Measurements from ENCODE around the gene PRKCSH. TPM values are rescaled to one million over a fixed set of nuclear protein-coding genes. Genes with fewer than 3 reads are reported as not detected.

Gene PRKCSH
- total RNA-seq (2014; rRNA removed; shearing (Covaris generic)) (61.8 and 95.6 TPM in 2 replicates), total RNA-seq (2022) (271 and 297 TPM in 2 replicates), Bru-seq, nascent RNA (percentile 64 among the genes with signal in this experiment), BruChase-seq, experiment 1, labeled RNA remaining after a 6-hour chase (percentile 87 among the genes with signal in this experiment), BruChase-seq, experiment 2, labeled RNA remaining after a 2-hour chase (percentile 79 among the genes with signal in this experiment)
- long read RNA-seq, partial matches to known transcripts, result 17 of 42 reads
- long read RNA-seq, other reads (novel, unspliced or antisense), result 22 of 42 reads

- no TSS peak for BruUV-seq (replicated peaks)
- peak within 1 kb of the TSS; percentile 92 for H3K4me3 ChIP-seq (ENCODE audit: low read depth, low read length, poor library complexity, severe bottlenecking)
Measured at GRCh38 chr19:11435057-11435832, at the start of gene PRKCSH, which contains the start of gene ODAD3. PRKCSH (plus strand) TSS chr19:11435635; CDS start chr19:11436118, 483 bp downstream. ODAD3 (minus strand) TSS chr19:11435121; CDS start chr19:11435016, 105 bp downstream.

DNA sequence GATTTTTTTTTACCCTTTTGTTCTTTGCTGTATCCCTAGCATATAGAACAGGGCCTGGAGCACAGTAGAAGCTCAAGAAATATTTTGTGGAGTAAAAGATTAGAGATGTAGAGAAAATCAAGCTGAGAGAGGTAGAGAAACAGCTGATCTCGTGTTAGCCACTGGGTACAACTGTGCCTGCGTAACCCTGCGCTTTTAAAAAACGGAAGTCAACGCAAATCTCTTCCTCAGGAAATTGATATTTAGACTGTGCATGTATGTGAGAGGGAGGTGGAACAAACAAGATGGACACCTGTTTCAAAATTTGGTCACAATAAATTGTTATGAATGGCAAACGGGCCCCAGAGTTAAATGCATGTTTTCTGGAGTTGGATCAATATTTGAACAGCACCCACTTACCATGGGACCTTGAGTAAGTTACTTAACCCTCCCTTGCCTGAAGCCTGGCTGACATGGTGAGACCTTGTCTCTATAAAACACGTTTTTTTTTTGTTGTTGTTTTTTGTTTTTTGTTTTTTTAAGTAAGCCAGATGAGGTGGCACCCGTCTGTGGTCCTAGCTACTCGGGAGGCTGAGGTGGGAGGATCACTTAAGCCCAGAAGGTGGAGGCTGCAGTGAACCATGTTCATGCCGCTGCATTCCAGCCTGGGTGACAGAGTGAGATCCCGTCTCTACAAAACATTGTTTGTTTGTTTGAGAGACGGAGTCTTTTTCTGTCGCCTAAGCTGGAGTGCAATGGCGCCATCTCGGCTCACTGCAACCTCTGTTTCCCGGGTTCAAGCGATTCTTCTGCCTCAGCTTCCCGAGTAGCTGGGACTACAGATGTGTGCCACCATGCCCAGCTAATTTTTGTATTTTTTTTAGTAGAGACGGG, 48.0 kb upstream of the PRKCSH start:
- POLR2A ChIA-PET, result interaction anchor here (0.6 to 1.3 kb wide), 2 partner anchors 13 to 27 kb away, joined by 3 to 4 read pairs; partner anchors contain the start of gene SWSAP1
- H3K4me2 ChIP-seq (ENCODE audit: low read length), result peak overlapping the region; percentile 66
- no peaks in the 10 kb centered on the region for H4K20me1 ChIP-seq (ENCODE audit: insufficient read depth, low read length)
- peak overlapping the region; percentile 56 for H3K27ac ChIP-seq (ENCODE audit: low read depth, low read length, poor library complexity, severe bottlenecking)
- intact Hi-C loops (cut with micrococcal nuclease; ENCODE audit: unreplicated experiment), result no loop called here
- peak overlapping the region; percentile 23 for H3K4me3 ChIP-seq (ENCODE audit: low read depth, low read length, poor library complexity, severe bottlenecking)
- no peak for TF ChIP-seq CTCF (conservative IDR thresholded peaks at IDR 0.05; ENCODE audit: low read length)
- TF ChIP-seq EZH2phosphoT487 (IDR thresholded peaks at IDR 0.05; ENCODE audit: borderline replicate concordance, low read depth, low read length), result no peak
- H3K9me3 ChIP-seq (ENCODE audit: low read length), result no peaks in the 10 kb centered on the region
- CTCF ChIA-PET (ENCODE audit: unreplicated experiment), result no interaction called here
- DNase-seq (ENCODE audit: low spot score), result peak; percentile 65
- no TSS peak for BruUV-seq (replicated peaks)
- no peaks in the 10 kb centered on the region for H3K9me2 ChIP-seq (ENCODE audit: insufficient read depth, low read length)
- peak overlapping the region; percentile 91 for H2AFZ ChIP-seq (ENCODE audit: low read length)
- no peaks in the 10 kb centered on the region for H3K36me3 ChIP-seq (ENCODE audit: insufficient read depth, low read length)
- H3K79me2 ChIP-seq (ENCODE audit: insufficient read depth, low read depth, low read length), result no peaks in the 10 kb centered on the region
- H3K4me1 ChIP-seq (ENCODE audit: insufficient read depth, low read length, poor library complexity, severe bottlenecking), result peaks cover 34% of the 10 kb centered on the region

More at GRCh38 chr19:11435057-11435832, at the start of gene PRKCSH, which contains the start of gene ODAD3:
- CTCF ChIA-PET (ENCODE audit: unreplicated experiment), result interaction anchor here (0.5 to 0.6 kb wide), 2 partner anchors 54 to 107 kb away, joined by 3 read pairs; no protein-coding TSS in a partner anchor
- Histone ChIP-seq H4K20me1 (ENCODE audit: insufficient read depth, low read length) (no peaks in the 10 kb centered on the region), H3K4me1 (ENCODE audit: insufficient read depth, low read length, poor library complexity, severe bottlenecking) (peaks cover 24% of the 10 kb centered on the region), H3K36me3 (ENCODE audit: insufficient read depth, low read length) (peaks cover 36% of the 10 kb centered on the region), H3K9me2 (ENCODE audit: insufficient read depth, low read length) (no peaks in the 10 kb centered on the region), H3K9me3 (ENCODE audit: low read length) (no peaks in the 10 kb centered on the region), H3K4me2 (ENCODE audit: low read length) (peak within 1 kb of the TSS; percentile 98), H3K27ac (ENCODE audit: low read depth, low read length, poor library complexity, severe bottlenecking) (peak within 1 kb of the TSS; percentile 33), H2AFZ (ENCODE audit: low read length) (peak within 1 kb of the TSS; percentile 91), H3K79me2 (ENCODE audit: insufficient read depth, low read depth, low read length) (peaks cover 14% of the 10 kb centered on the region; the same call in 1 of the 2 replicates)
- POLR2A ChIA-PET, result interaction anchor here (1.4 kb wide), 1 partner anchor 54 kb away, joined by 3 read pairs; no protein-coding TSS in a partner anchor
- TF ChIP-seq CTCF (conservative IDR thresholded peaks at IDR 0.05; ENCODE audit: low read length) (peak; percentile 82), EZH2phosphoT487 (IDR thresholded peaks at IDR 0.05; ENCODE audit: borderline replicate concordance, low read depth, low read length) (no peak)
- DNase-seq (ENCODE audit: low spot score), result peak; percentile 99
- intact Hi-C loops (cut with micrococcal nuclease; ENCODE audit: unreplicated experiment), result loop anchor here (1.0 to 5.0 kb wide), 2 partner anchors 54 to 143 kb away; no protein-coding TSS in a partner anchor
